HG02642 (cell line): ENCODE results near the gene RBL1.
"Not testable (repeated sequence)": the region's sequence is repeated elsewhere in the genome, so short reads cannot be mapped to it uniquely, and the experiment has no call there.

Experiments used
- ATAC-seq: cut with Tn5 transposase; IDR thresholded peaks from one replicate; pipeline ENCODE4 v1.9.1; 2021; ENCODE audit warnings: mild to moderate bottlenecking; ENCODE audit not compliant: unreplicated experiment, poor library complexity

The RBL1 gene

GRCh38 chr20:37081717-37082289, 14.0 kb downstream of the RBL1 start:
- no peak for ATAC-seq

- no peak for ATAC-seq
These were observed 18.8 kb downstream of the RBL1 start for GRCh38 chr20:37077009-37077408.

- no peak for ATAC-seq
These were observed 19.7 kb downstream of the RBL1 start for GRCh38 chr20:37075932-37076685.

GRCh38 chr20:37072293-37073196, 23.3 kb downstream of the RBL1 start:
- no peak for ATAC-seq

DNA sequence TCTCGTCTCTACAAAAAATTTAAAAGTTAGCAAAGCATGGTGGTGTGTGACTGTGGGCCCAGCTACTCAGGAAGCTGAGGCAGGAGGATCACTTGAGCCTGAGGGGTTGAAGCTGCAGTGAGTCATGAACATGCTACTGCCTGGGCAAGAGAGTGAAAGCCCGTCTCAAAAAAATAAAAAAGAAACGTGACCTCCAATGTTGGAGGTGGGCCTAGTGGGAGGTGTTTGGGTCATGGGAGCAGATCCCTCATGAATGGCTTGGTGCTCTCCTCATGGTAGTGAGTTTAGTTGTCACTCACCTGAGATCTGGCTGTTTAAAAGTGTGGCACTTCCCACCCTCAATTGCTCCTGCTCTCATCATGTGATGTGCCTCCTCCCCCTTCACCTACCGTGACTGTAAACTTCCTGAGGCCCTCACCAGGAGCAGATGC, 24.3 kb downstream of the RBL1 start:
- no peak for ATAC-seq

DNA sequence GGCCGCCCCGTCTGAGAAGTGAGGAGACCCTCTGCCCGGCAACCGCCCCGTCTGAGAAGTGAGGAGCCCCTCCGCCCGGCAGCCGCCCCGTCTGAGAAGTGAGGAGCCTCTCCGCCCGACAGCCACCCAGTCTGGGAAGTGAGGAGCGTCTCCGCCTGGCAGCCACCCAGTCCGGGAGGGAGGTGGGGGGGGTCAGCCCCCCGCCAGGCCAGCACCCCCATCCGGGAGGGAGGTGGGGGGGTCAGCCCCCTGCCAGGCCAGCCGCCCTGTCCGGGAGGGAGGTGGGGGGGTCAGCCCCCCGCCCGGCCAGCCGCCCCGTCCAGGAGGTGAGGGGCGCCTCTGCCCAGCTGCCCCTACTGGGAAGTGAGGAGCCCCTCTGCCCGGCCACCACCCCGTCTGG, 26.2 kb downstream of the RBL1 start:
- ATAC-seq = not testable (repeated sequence)

GRCh38 chr20:37066168-37066567, 29.6 kb downstream of the RBL1 start:
- ATAC-seq = no peak

GRCh38 chr20:37055276-37055675, 40.5 kb downstream of the RBL1 start:
- ATAC-seq = no peak

- ATAC-seq = no peak
These were observed 42.4 kb downstream of the RBL1 start for GRCh38 chr20:37053230-37053950.

DNA sequence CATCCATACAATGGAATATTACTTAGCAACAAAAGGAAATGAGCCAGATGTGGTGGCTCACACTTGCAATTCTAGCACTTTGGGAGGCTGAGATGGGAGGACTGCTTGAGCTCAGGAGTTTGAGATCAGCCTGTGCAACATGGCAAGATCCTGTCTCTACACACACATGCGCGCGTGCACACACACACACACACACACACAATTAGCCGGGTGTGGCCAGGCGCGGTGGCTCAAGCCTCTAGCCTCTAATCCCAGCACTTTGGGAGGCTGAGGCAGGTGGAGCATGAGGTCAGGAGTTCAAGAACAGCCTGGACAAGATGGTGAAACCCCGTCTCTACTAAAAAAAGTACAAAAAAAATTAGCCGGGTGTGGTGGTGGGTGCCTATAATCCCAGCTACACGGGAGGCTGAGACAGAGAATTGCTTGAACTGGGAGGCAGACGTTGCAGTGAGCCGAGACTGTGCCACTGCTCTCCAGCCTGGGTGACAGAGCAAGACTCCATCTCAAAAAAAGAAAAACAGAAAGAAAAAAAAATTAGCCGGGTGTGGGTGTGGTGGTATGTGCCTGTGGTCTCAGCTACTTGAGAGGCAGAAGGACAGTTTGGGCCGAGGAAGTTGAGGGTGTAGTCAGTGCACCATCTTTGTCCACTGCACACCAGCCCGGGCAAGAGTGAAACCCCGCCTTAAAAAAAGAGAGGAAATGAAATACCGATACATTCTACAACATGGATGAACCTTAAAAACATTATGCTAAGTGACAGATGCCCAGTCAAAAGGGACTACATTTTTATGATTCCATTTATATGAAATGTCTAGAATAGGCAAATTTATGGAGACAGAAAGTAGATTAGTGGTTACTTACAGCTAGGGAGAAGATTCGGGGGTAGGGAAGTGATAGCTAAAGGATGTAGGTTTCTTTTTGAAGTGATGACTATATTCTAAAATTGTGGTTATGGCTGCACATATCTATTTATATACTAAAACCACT, 52.5 kb downstream of the RBL1 start:
- peak; percentile 65 for ATAC-seq

DNA sequence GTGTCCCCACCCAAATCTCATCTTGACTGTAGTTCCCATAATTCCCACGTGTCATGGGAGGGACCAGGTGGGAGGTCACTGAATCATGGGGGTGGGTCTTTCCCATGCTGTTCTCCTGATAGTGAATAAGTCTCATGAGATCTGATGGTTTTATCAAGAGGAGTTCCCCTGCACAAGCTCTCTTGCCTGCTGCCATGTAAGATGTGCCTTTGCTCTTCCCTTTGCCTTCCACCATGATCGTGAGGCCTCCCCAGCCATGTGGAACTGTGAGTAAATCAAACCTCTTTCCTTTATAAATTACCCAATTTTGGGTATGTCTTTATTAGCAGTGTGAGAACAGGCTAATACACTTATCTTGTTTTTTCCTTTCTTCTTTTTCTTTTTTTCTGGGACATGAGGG, 56.4 kb downstream of the RBL1 start:
- not testable (repeated sequence) for ATAC-seq

GRCh38 chr20:37032077-37032476, 63.7 kb downstream of the RBL1 start:
- no peak for ATAC-seq

- ATAC-seq = no peak
These were observed 75.2 kb downstream of the RBL1 start for GRCh38 chr20:37020636-37021035.

- not testable (repeated sequence) for ATAC-seq
These were observed 83.2 kb downstream of the RBL1 start for GRCh38 chr20:37012631-37013030.

- not testable (repeated sequence) for ATAC-seq
These were observed 83.9 kb downstream of the RBL1 start for GRCh38 chr20:37011858-37012257.

DNA sequence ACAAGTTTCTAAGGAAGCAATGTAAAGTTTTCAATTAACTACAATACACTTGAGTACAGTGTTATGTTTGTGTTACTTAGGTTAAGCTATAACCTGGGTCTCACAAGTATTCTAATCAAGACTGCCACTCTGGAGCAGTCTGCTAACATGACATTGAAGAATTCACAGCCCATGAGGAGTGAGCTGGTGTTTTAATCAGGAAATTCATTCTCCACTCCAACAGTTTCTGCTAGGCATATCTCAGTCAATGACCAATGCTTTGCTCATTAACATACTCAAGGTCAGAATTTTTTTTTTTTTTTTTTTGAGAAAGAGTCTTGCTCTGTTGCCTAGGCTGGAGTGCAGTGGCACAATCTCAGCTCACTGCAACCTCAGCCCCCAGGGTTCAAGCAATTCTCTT, 84.7 kb downstream of the RBL1 start:
- no peak for ATAC-seq

- no peak for ATAC-seq
These were observed 87.7 kb downstream of the RBL1 start for GRCh38 chr20:37007898-37008649.
